MM.1S (cell line): Measurements from ENCODE around the gene TMUB2.

ENCODE experiments used
- EZH2phosphoT487 ChIP-seq: fragments of 300-600 bp; sonication (generic); IDR thresholded peaks from 2 replicates; pipeline ENCODE4 v1.6.1; 2018; ENCODE audit warnings: antibody characterized with exemption, low read length
- TF ChIP-seq, protein P1 (sequence below): fragments of 300-600 bp; sonication (generic); IDR thresholded peaks from 2 replicates; pipeline ENCODE4 v1.5.1; 2016; ENCODE audit warnings: antibody characterized with exemption, low read length, mixed read lengths

DNA sequence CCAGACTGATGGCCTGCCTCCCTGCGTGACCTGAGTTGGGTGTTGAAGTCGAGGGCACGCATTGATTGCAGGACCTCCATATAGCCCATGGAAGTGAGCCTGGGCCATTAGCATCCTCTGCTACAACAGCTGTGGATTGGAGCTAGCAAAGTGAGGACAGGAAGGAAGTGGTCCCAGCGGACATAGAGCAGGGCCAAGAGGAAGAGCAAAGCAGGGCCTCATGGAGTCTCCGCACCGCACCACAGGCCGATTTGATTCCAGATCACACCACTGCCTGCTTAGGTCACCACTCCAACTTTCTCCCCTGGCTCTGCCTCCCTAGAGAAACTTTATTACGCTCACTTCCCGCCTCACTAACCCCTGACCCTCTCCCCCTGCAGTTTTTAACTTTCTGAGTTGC lies 43.4 kb downstream of the TMUB2 start:
- TF ChIP-seq, protein P1, sequence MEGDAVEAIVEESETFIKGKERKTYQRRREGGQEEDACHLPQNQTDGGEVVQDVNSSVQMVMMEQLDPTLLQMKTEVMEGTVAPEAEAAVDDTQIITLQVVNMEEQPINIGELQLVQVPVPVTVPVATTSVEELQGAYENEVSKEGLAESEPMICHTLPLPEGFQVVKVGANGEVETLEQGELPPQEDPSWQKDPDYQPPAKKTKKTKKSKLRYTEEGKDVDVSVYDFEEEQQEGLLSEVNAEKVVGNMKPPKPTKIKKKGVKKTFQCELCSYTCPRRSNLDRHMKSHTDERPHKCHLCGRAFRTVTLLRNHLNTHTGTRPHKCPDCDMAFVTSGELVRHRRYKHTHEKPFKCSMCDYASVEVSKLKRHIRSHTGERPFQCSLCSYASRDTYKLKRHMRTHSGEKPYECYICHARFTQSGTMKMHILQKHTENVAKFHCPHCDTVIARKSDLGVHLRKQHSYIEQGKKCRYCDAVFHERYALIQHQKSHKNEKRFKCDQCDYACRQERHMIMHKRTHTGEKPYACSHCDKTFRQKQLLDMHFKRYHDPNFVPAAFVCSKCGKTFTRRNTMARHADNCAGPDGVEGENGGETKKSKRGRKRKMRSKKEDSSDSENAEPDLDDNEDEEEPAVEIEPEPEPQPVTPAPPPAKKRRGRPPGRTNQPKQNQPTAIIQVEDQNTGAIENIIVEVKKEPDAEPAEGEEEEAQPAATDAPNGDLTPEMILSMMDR = no peak
- TF ChIP-seq EZH2phosphoT487 = no peak
